Stimulated activated CD8-positive, alpha-beta memory T cell treated with anti-CD3 and anti-CD28 coated beads, Interleukin-2, amount 100 ng/mL, for 1 hour (primary cell): ENCODE measurements around the gene PEAK1.

Experiments
- DNase-seq, 2 donors: peaks; one replicate each; pipeline ENCODE4 v3.0.0-alpha.2; 2020; ENCODE audit warnings: low read depth in 2 of 2

Gene PEAK1

GRCh38 chr15:77419836-77420609 lies at the start of gene PEAK1:
PEAK1 (minus strand) TSS chr15:77420104; CDS start chr15:77181926, 238,178 bp downstream.
- DNase-seq: peak; percentile 98 to 99

GRCh38 chr15:77468896-77469295 lies 49.0 kb upstream of the PEAK1 start:
- DNase-seq: no peak

- DNase-seq: no peak
Measured at GRCh38 chr15:77466521-77466920, 46.6 kb upstream of the PEAK1 start.

- DNase-seq: no peak
Measured at GRCh38 chr15:77464129-77464865, 44.4 kb upstream of the PEAK1 start.

GRCh38 chr15:77461486-77461885 lies 41.6 kb upstream of the PEAK1 start:
- no peak for DNase-seq

GRCh38 chr15:77459031-77459430 lies 39.1 kb upstream of the PEAK1 start:
- no peak for DNase-seq

- no peak for DNase-seq
Measured at GRCh38 chr15:77457905-77458265, 38.0 kb upstream of the PEAK1 start.

- DNase-seq: no peak
Measured at GRCh38 chr15:77457191-77457904, 37.4 kb upstream of the PEAK1 start.

GRCh38 chr15:77456746-77457145 lies 36.8 kb upstream of the PEAK1 start:
- no peak for DNase-seq

GRCh38 chr15:77455696-77456321 lies 35.9 kb upstream of the PEAK1 start:
- no peak for DNase-seq

- DNase-seq: no peak
Measured at GRCh38 chr15:77454951-77455350, 35.0 kb upstream of the PEAK1 start.

- DNase-seq: no peak
Measured at GRCh38 chr15:77454265-77454664, 34.4 kb upstream of the PEAK1 start.

- no peak for DNase-seq
Measured at GRCh38 chr15:77446840-77447390, 27.0 kb upstream of the PEAK1 start.

- DNase-seq: no peak
Measured at GRCh38 chr15:77440378-77440999, 20.6 kb upstream of the PEAK1 start.

- DNase-seq: no peak
Measured at GRCh38 chr15:77437264-77437663, 17.4 kb upstream of the PEAK1 start.

GRCh38 chr15:77436822-77437221 lies 16.9 kb upstream of the PEAK1 start:
- no peak for DNase-seq

GRCh38 chr15:77430652-77431051 lies 10.7 kb upstream of the PEAK1 start:
- no peak for DNase-seq

GRCh38 chr15:77430213-77430612 lies 10.3 kb upstream of the PEAK1 start:
- DNase-seq: no peak

- DNase-seq: no peak
Measured at GRCh38 chr15:77426871-77427270, 7.0 kb upstream of the PEAK1 start.

- no peak for DNase-seq
Measured at GRCh38 chr15:77426377-77426776, 6.5 kb upstream of the PEAK1 start.

GRCh38 chr15:77425104-77425503 lies 5.2 kb upstream of the PEAK1 start:
- no peak for DNase-seq

- DNase-seq: no peak
Measured at GRCh38 chr15:77421370-77421700, 1.4 kb upstream of the PEAK1 start.
